ENCODE results near the gene SREBF1. TPM values are rescaled to one million over a fixed set of nuclear protein-coding genes. Genes with fewer than 3 reads are reported as not detected.
A peak's percentile ranks its signal among the peaks of the same experiment; 100 is the strongest.

The SREBF1 gene
- total and polyA plus RNA-seq, 12 donors, result 9.0 to 61.2 (median 20.1) TPM

DNA sequence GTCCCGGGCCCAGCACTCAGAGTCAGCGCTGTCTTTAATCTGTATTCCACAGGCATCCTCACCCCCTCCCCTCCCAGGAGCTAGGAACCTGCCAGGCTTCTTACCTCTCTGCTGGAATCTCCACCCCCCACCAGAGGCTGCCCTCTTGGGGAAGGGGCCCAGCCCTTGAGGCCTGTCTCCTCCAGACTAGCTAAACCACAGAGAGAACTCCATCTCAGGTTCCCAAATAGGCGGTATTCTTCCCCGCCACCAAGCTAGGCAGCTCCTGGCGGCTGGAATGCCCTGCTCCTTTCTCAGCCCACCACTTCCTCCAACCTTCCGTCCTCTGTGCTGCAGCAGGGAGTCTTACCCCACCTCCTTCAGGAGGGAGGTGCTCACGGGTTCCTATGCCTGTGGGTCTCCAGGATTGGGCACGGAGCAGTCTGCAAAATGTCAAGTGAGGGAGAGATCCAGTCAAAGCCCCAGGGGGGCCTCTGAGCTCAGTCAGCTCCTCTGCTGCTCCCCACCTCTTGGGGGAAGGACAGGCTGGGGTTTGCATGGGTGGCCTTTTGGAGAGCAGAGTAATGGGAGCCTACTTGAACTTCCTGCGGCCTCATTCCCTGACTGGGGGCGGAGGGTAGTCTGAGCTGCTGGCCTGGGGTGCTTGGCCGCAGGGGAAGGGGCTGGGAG is 55.7 kb downstream of the SREBF1 start:
- peak overlapping the region in 4 of 10 donors; percentile 61 to 68 (median 65) for H3K4me3 ChIP-seq
- TF ChIP-seq, protein P1, sequence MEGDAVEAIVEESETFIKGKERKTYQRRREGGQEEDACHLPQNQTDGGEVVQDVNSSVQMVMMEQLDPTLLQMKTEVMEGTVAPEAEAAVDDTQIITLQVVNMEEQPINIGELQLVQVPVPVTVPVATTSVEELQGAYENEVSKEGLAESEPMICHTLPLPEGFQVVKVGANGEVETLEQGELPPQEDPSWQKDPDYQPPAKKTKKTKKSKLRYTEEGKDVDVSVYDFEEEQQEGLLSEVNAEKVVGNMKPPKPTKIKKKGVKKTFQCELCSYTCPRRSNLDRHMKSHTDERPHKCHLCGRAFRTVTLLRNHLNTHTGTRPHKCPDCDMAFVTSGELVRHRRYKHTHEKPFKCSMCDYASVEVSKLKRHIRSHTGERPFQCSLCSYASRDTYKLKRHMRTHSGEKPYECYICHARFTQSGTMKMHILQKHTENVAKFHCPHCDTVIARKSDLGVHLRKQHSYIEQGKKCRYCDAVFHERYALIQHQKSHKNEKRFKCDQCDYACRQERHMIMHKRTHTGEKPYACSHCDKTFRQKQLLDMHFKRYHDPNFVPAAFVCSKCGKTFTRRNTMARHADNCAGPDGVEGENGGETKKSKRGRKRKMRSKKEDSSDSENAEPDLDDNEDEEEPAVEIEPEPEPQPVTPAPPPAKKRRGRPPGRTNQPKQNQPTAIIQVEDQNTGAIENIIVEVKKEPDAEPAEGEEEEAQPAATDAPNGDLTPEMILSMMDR (IDR thresholded peaks at IDR 0.05), result peak in 3 of 9 donors; percentile 9 to 29 (median 20)
- intact Hi-C loops (cut with DNase I), result loop anchor here in 4 of 10 donors (5.0 kb wide), 1 partner anchor 99 kb away; the partner anchor contains the start of gene RAI1 (in 4 of the 4)
- H3K27ac ChIP-seq, result peak overlapping the region; percentile 68 to 97 (median 91)
- H3K9me3 ChIP-seq, result no peaks in the 10 kb centered on the region
- H3K36me3 ChIP-seq, result no peaks in the 10 kb centered on the region
- DNase-seq (peak in 1 of 2 donors; percentile 35), ATAC-seq (peak in 4 of 8 donors; percentile 1 to 9 (median 4))
- 35 to 36% methylated on average over 11 of the region's 11 CpGs for WGBS, 2 donors
- H3K4me1 ChIP-seq, result peaks cover 45 to 85% (median 72%) of the 10 kb centered on the region in 9 donors
- peaks cover 0 to 32% (median 0%) of the 10 kb centered on the region in 7 donors for H3K27me3 ChIP-seq

DNA sequence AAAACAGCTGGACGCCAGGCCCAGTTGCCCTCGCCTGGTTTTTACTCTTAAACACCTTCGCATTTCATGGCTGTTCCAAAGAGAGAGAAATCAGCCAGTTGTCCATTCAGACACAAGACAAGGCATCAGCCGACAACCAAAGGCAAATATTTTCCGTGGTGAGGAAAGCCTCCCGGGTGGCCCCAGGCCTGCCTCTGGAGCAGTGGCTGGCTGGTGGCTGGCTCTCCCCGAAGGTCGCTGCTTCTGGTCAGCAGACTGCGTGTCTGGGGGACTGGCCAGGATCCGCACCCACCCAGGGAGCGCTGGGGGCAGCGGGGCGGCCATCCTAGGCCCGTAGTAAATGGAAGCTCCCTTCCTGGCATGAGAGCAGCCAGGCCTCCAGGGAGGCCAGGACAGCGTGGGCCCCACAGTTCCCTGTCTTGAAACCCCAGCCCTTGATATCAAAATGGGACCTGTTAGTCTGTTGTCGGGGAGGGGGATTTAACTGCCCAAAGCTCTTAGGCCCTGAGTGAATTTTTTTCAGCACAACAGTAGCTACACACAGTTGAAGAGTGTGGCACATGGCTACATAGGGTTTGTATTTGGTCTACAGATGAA is 57.7 kb downstream of the SREBF1 start:
- peaks cover 0 to 32% (median 0%) of the 10 kb centered on the region in 7 donors for H3K27me3 ChIP-seq
- ATAC-seq (peak in 4 of 8 donors; percentile 4 to 25 (median 20)), DNase-seq (peak in 1 of 2 donors; percentile 47)
- 43 to 46% methylated on average over 16 of the region's 16 CpGs for WGBS, 2 donors
- peaks cover 41 to 73% (median 58%) of the 10 kb centered on the region in 9 donors for H3K4me1 ChIP-seq
- TF ChIP-seq, protein P1 (IDR thresholded peaks at IDR 0.05), result no peak
- H3K27ac ChIP-seq, result peak overlapping the region; percentile 11 to 97 (median 83)
- H3K9me3 ChIP-seq, result no peaks in the 10 kb centered on the region
- no peaks in the 10 kb centered on the region for H3K36me3 ChIP-seq
- H3K4me3 ChIP-seq, result no peak overlapping the region
- intact Hi-C loops (cut with DNase I), result loop anchor here in 2 of 10 donors (10.0 kb wide), 1 partner anchor 94 kb away; the partner anchor contains the start of gene RAI1 (in 2 of the 2)

DNA sequence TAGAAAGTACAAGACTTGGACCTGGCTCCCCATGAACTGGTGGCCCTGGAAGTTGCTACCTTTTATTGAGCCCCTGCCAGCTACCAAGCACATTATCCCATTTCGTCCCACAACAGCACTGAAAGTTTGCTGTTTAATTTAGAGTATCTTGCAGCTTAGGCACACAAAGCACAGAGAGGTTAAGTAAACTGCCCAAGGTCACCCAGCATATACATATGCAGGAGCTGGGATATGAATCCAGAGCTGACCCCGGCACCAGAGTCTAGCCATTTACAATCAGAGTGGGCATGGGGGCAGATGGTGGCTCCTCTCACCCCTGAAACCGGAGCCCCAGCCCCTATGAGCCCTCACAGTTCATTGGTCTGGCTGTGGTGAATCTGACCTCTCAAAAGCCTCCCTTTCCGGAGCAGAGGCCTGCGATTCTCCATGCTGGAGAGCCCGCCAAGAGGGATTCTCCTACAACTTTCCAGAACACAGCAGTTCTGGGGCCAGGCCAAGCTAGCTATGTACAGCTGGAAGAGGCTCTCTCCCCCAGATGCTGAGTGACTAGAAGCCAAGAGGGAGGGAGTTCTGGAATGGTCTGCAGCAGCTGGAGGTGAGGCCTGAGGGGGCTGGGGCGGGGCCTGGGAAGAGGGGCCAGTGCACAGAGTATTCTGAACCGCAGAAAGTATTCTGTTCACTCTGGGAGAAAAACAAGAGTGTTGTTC is 58.3 kb downstream of the SREBF1 start:
- intact Hi-C loops (cut with DNase I), result loop anchor here in 2 of 10 donors (10.0 kb wide), 1 partner anchor 94 kb away; the partner anchor contains the start of gene RAI1 (in 2 of the 2)
- 40 to 44% methylated on average over 8 of the region's 8 CpGs for WGBS, 2 donors
- no peaks in the 10 kb centered on the region for H3K36me3 ChIP-seq
- DNase-seq (peak; percentile 76 to 89), ATAC-seq (peak in 7 of 8 donors; percentile 24 to 59 (median 49))
- H3K27ac ChIP-seq, result peak overlapping the region; percentile 11 to 97 (median 83)
- peaks cover 39 to 73% (median 51%) of the 10 kb centered on the region in 9 donors for H3K4me1 ChIP-seq
- TF ChIP-seq, protein P1 (IDR thresholded peaks at IDR 0.05), result no peak
- H3K27me3 ChIP-seq, result peaks cover 0 to 30% (median 0%) of the 10 kb centered on the region in 7 donors
- H3K9me3 ChIP-seq, result no peaks in the 10 kb centered on the region
- no peak overlapping the region for H3K4me3 ChIP-seq

DNA sequence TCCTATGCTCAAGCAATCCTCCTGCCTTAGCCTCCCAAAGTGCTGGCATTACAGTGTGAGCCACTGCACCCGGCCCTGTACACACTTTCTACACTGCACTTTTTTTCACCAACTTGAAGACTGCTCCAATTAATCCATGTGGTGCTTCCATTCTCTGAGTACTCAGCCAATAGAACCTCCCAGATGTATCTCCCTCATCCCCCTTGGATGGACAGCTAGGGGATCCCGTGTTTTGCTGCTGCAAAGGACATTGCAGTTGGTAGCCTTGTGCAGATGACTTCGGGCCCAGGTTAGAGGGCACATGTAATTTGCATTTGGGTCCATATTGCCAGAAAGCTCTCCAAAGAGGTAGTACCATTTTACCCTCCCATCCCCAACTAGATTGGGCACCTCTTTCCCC is 59.9 kb downstream of the SREBF1 start:
- ATAC-seq, result no peak
- Histone ChIP-seq H3K9me3 (no peaks in the 10 kb centered on the region), H3K4me3 (no peak overlapping the region), H3K36me3 (no peaks in the 10 kb centered on the region), H3K27me3 (peaks cover 0 to 14% (median 0%) of the 10 kb centered on the region in 7 donors), H3K4me1 (peaks cover 36 to 66% (median 39%) of the 10 kb centered on the region in 9 donors), H3K27ac (peak overlapping the region in 1 of 10 donors; percentile 1)
- WGBS, 2 donors, result 70 to 79% methylated on average over 3 of the region's 3 CpGs
- TF ChIP-seq, protein P1 (IDR thresholded peaks at IDR 0.05), result no peak
- intact Hi-C loops (cut with DNase I), result loop anchor here in 2 of 10 donors (10.0 kb wide), 1 partner anchor 92 kb away; the partner anchor contains the start of gene RAI1 (in 2 of the 2)
- no peak for DNase-seq

Data from heart right ventricle (tissue), 16 donors.